Mesendoderm (in vitro differentiated cells): Measurements from ENCODE around the gene KIFBP.
A peak's percentile ranks its signal among the peaks of the same experiment; 100 is the strongest.
"Not testable (repeated sequence)": the region's sequence is repeated elsewhere in the genome, so short reads cannot be mapped to it uniquely, and the experiment has no call there.

Experiments used
- DNase-seq: peaks from one replicate; pipeline ENCODE4 v3.0.0; 2013
- H2AK5ac ChIP-seq: 2 replicates; pipeline ENCODE4 v1.6.1; 2013; ENCODE audit warnings: low read length, inconsistent platforms
- H2BK120ac ChIP-seq: 2 replicates; pipeline ENCODE4 v1.6.1; 2013; ENCODE audit warnings: low read depth, mild to moderate bottlenecking, low read length, moderate library complexity, mixed read lengths
- H2BK15ac ChIP-seq: replicated peaks from 2 replicates; pipeline ENCODE4 v1.6.1; 2013; ENCODE audit warnings: low read depth, mild to moderate bottlenecking, moderate library complexity
- H2BK5ac ChIP-seq: 2 replicates; pipeline ENCODE4 v1.6.1; 2013; ENCODE audit warnings: low read length, inconsistent platforms
- H3K18ac ChIP-seq: 2 replicates; pipeline ENCODE4 v1.6.1; 2013; ENCODE audit warnings: mild to moderate bottlenecking, low read length, mixed read lengths
- H3K23ac ChIP-seq: one replicate; pipeline ENCODE4 v1.6.1; 2013; ENCODE audit warnings: low read length
- H3K27ac ChIP-seq: 2 replicates; pipeline ENCODE4 v1.5.1; 2013; ENCODE audit warnings: low read depth, mild to moderate bottlenecking, inconsistent platforms, low read length, moderate library complexity
- H3K27me3 ChIP-seq: 2 replicates; pipeline ENCODE4 v1.6.1; 2013; ENCODE audit warnings: low read length, control low read depth, mild to moderate bottlenecking, inconsistent platforms; ENCODE audit not compliant: insufficient read depth, poor library complexity
- H3K36me3 ChIP-seq: 2 replicates; pipeline ENCODE4 v1.6.1; 2013; ENCODE audit warnings: low read length, inconsistent platforms; ENCODE audit not compliant: control insufficient read depth, insufficient read depth
- H3K4ac ChIP-seq: one replicate; pipeline ENCODE4 v1.6.1; 2013; ENCODE audit warnings: low read depth, mild to moderate bottlenecking, low read length, moderate library complexity
- H3K4me1 ChIP-seq: 2 replicates; pipeline ENCODE4 v1.6.1; 2013; ENCODE audit warnings: low read depth, low read length, inconsistent platforms; ENCODE audit not compliant: control insufficient read depth
- H3K4me2 ChIP-seq: 2 replicates; pipeline ENCODE4 v1.6.1; 2013; ENCODE audit warnings: low read length
- H3K4me3 ChIP-seq: 2 replicates; pipeline ENCODE4 v1.5.1; 2013; ENCODE audit warnings: mild to moderate bottlenecking, low read length
- H3K56ac ChIP-seq: one replicate; pipeline ENCODE4 v1.6.1; 2013; ENCODE audit warnings: low read length
- H3K79me1 ChIP-seq: 2 replicates; pipeline ENCODE4 v1.6.1; 2013; ENCODE audit warnings: low read length, inconsistent platforms
- H3K79me2 ChIP-seq: 2 replicates; pipeline ENCODE4 v1.6.1; 2013; ENCODE audit warnings: mild to moderate bottlenecking, low read length; ENCODE audit not compliant: control insufficient read depth, insufficient read depth
- H3K9ac ChIP-seq: 2 replicates; pipeline ENCODE4 v1.6.1; 2013; ENCODE audit warnings: low read length, inconsistent platforms
- H4K5ac ChIP-seq: one replicate; pipeline ENCODE4 v1.6.1; 2013; ENCODE audit warnings: low read length
- H4K8ac ChIP-seq: one replicate; pipeline ENCODE4 v1.6.1; 2013; ENCODE audit warnings: low read depth, mild to moderate bottlenecking, control low read depth, low read length, moderate library complexity
- WGBS: extraction: QIAGEN DNeasy Blood & Tissue Kit; methylation state at CpG from one replicate; pipeline ENCODE4 v1.1.7; 2013; ENCODE audit warnings: low lambda C conversion rate, missing lambda C conversion rate; ENCODE audit not compliant: insufficient coverage; ENCODE audit errors: extremely low coverage; 5-methylcytosine and 5-hydroxymethylcytosine counted together

KIFBP gene

GRCh38 chr10:69018613-69019012 lies 30.0 kb downstream of the KIFBP start:
- H3K4me2 ChIP-seq, result no peak overlapping the region
- no peak overlapping the region for H3K9ac ChIP-seq
- no peaks in the 10 kb centered on the region for H3K79me2 ChIP-seq
- DNase-seq, result no peak
- no peaks in the 10 kb centered on the region for H3K27me3 ChIP-seq
- H4K8ac ChIP-seq, result no peak overlapping the region
- no peak overlapping the region for H3K27ac ChIP-seq
- no peaks in the 10 kb centered on the region for H3K79me1 ChIP-seq
- no peak overlapping the region for H3K4ac ChIP-seq
- no peak overlapping the region for H2BK15ac ChIP-seq
- H2BK5ac ChIP-seq, result no peak overlapping the region
- H3K56ac ChIP-seq, result no peak overlapping the region
- H2AK5ac ChIP-seq, result no peak overlapping the region
- H4K5ac ChIP-seq, result no peak overlapping the region
- no peak overlapping the region for H3K23ac ChIP-seq
- WGBS, result no CpG with 5 or more reads among the region's 3 CpGs
- H3K4me1 ChIP-seq, result no peaks in the 10 kb centered on the region
- peaks cover 2% of the 10 kb centered on the region for H3K36me3 ChIP-seq
- H3K4me3 ChIP-seq, result no peak overlapping the region
- no peak overlapping the region for H3K18ac ChIP-seq
- no peak overlapping the region for H2BK120ac ChIP-seq

- no peak overlapping the region for H3K18ac ChIP-seq
- WGBS, result no CpG with 5 or more reads among the region's 19 CpGs
- no peak overlapping the region for H2BK5ac ChIP-seq
- H3K23ac ChIP-seq, result no peak overlapping the region
- H2BK15ac ChIP-seq, result no peak overlapping the region
- H3K79me2 ChIP-seq, result no peaks in the 10 kb centered on the region
- H3K4me1 ChIP-seq, result no peaks in the 10 kb centered on the region
- H3K4me3 ChIP-seq, result no peak overlapping the region
- no peak overlapping the region for H4K5ac ChIP-seq
- H3K27ac ChIP-seq, result no peak overlapping the region
- H3K56ac ChIP-seq, result no peak overlapping the region
- no peak overlapping the region for H3K9ac ChIP-seq
- no peak overlapping the region for H2AK5ac ChIP-seq
- no peak for DNase-seq
- no peaks in the 10 kb centered on the region for H3K36me3 ChIP-seq
- H2BK120ac ChIP-seq, result no peak overlapping the region
- no peaks in the 10 kb centered on the region for H3K79me1 ChIP-seq
- H4K8ac ChIP-seq, result no peak overlapping the region
- no peak overlapping the region for H3K4me2 ChIP-seq
- H3K27me3 ChIP-seq, result no peaks in the 10 kb centered on the region
- H3K4ac ChIP-seq, result no peak overlapping the region
Observed at GRCh38 chr10:69022611-69023010, 34.0 kb downstream of the KIFBP start.

- Histone ChIP-seq H3K4ac (no peak overlapping the region), H3K27ac (no peak overlapping the region), H2BK5ac (no peak overlapping the region), H2AK5ac (no peak overlapping the region), H3K4me3 (no peak overlapping the region), H3K27me3 (no peaks in the 10 kb centered on the region), H2BK120ac (no peak overlapping the region), H2BK15ac (no peak overlapping the region), H3K4me1 (no peaks in the 10 kb centered on the region), H4K5ac (no peak overlapping the region), H3K79me2 (no peaks in the 10 kb centered on the region), H3K9ac (no peak overlapping the region), H3K4me2 (no peak overlapping the region), H3K79me1 (no peaks in the 10 kb centered on the region), H3K23ac (no peak overlapping the region), H3K18ac (no peak overlapping the region), H3K56ac (no peak overlapping the region), H4K8ac (no peak overlapping the region), H3K36me3 (no peaks in the 10 kb centered on the region)
- peak; percentile 51 for DNase-seq
- no CpG with 5 or more reads among the region's 4 CpGs for WGBS
Observed at GRCh38 chr10:69025370-69025896, 36.8 kb downstream of the KIFBP start.

GRCh38 chr10:69033256-69033655 lies 44.7 kb downstream of the KIFBP start:
- Histone ChIP-seq H3K27ac (no peak overlapping the region), H3K79me2 (no peaks in the 10 kb centered on the region), H3K4me2 (no peak overlapping the region), H3K18ac (no peak overlapping the region), H4K5ac (no peak overlapping the region), H3K4me1 (no peaks in the 10 kb centered on the region), H3K27me3 (no peaks in the 10 kb centered on the region), H2BK15ac (no peak overlapping the region), H2BK120ac (no peak overlapping the region), H2AK5ac (no peak overlapping the region), H3K4me3 (no peak overlapping the region), H3K4ac (no peak overlapping the region), H3K9ac (no peak overlapping the region), H2BK5ac (no peak overlapping the region), H3K36me3 (no peaks in the 10 kb centered on the region), H3K23ac (no peak overlapping the region), H3K56ac (no peak overlapping the region), H3K79me1 (no peaks in the 10 kb centered on the region), H4K8ac (no peak overlapping the region)
- no CpG with 5 or more reads among the region's 4 CpGs for WGBS
- no peak for DNase-seq

GRCh38 chr10:69037489-69037888 lies 48.9 kb downstream of the KIFBP start:
- Histone ChIP-seq H3K27me3 (no peaks in the 10 kb centered on the region), H2AK5ac (no peak overlapping the region), H3K79me1 (no peaks in the 10 kb centered on the region), H3K79me2 (no peaks in the 10 kb centered on the region), H3K4me2 (no peak overlapping the region), H3K4ac (no peak overlapping the region), H4K5ac (no peak overlapping the region), H3K9ac (no peak overlapping the region), H3K36me3 (no peaks in the 10 kb centered on the region), H3K27ac (no peak overlapping the region), H4K8ac (no peak overlapping the region), H3K4me1 (no peaks in the 10 kb centered on the region), H2BK5ac (no peak overlapping the region), H3K56ac (no peak overlapping the region), H2BK120ac (no peak overlapping the region), H3K23ac (no peak overlapping the region), H3K4me3 (no peak overlapping the region), H2BK15ac (no peak overlapping the region), H3K18ac (no peak overlapping the region)
- no peak for DNase-seq
- WGBS, result no CpG with 5 or more reads among the region's 1 CpG

GRCh38 chr10:69040904-69041303 lies 52.3 kb downstream of the KIFBP start:
- not testable (repeated sequence) for H3K27ac ChIP-seq, H3K4me1 ChIP-seq, H3K4me2 ChIP-seq, H2BK5ac ChIP-seq, H3K79me1 ChIP-seq, H3K23ac ChIP-seq, H4K5ac ChIP-seq, H3K4me3 ChIP-seq, H3K4ac ChIP-seq, H4K8ac ChIP-seq, H2BK15ac ChIP-seq, H2AK5ac ChIP-seq, H2BK120ac ChIP-seq, H3K18ac ChIP-seq, DNase-seq, H3K36me3 ChIP-seq, H3K56ac ChIP-seq, H3K9ac ChIP-seq, H3K79me2 ChIP-seq, H3K27me3 ChIP-seq
- no CpG with 5 or more reads among the region's 5 CpGs for WGBS
